Glutamatergic neuron (in vitro differentiated cells): ENCODE results near the gene NLRC3. TPM values are rescaled to one million over a fixed set of nuclear protein-coding genes. Genes with fewer than 3 reads are reported as not detected.

Source experiments
- DNase-seq: peaks from one replicate; pipeline ENCODE4 v3.0.0; 2022
- H3K27ac Mint-ChIP-seq: one replicate; pipeline ENCODE4 v1.8.0; 2020; ENCODE audit warnings: mild to moderate bottlenecking, mixed read lengths, inconsistent platforms; ENCODE audit not compliant: unreplicated experiment
- H3K27me3 Mint-ChIP-seq: one replicate; pipeline ENCODE4 v1.8.0; 2020; ENCODE audit warnings: mild to moderate bottlenecking, moderate library complexity, mixed read lengths, inconsistent platforms; ENCODE audit not compliant: unreplicated experiment
- H3K36me3 Mint-ChIP-seq: one replicate; pipeline ENCODE4 v1.8.0; 2020; ENCODE audit warnings: mild to moderate bottlenecking, mixed read lengths, inconsistent platforms; ENCODE audit not compliant: unreplicated experiment
- H3K4me1 Mint-ChIP-seq: one replicate; pipeline ENCODE4 v1.8.0; 2020; ENCODE audit warnings: mild to moderate bottlenecking, low read depth, mixed read lengths, inconsistent platforms; ENCODE audit not compliant: unreplicated experiment
- H3K4me3 Mint-ChIP-seq: one replicate; pipeline ENCODE4 v1.8.0; 2020; ENCODE audit warnings: mild to moderate bottlenecking, mixed read lengths, inconsistent platforms; ENCODE audit not compliant: unreplicated experiment
- H3K9me3 Mint-ChIP-seq: one replicate; pipeline ENCODE4 v1.8.0; 2020; ENCODE audit warnings: mild to moderate bottlenecking, moderate library complexity, mixed read lengths, inconsistent platforms; ENCODE audit not compliant: unreplicated experiment
- total RNA-seq: library from RNA; stranded (reverse); fragmentation: NEBNext Ultra II Directional; extraction: Animal tissue kit (Norgen Biotek cat#: 25700); gene quantifications from one replicate; pipeline ENCODE4 v1.2.1, GENCODE V29; 2021; ENCODE audit not compliant: unreplicated experiment
- TF ChIP-seq, protein P1 (sequence below): fragments of 200-600 bp; sonication (generic); IDR thresholded peaks from one replicate; pipeline ENCODE4 v1.5.0; 2021; ENCODE audit not compliant: partially characterized antibody, unreplicated experiment

NLRC3 gene
- total RNA-seq, 1 donor from 2014 or later: not detected

DNA sequence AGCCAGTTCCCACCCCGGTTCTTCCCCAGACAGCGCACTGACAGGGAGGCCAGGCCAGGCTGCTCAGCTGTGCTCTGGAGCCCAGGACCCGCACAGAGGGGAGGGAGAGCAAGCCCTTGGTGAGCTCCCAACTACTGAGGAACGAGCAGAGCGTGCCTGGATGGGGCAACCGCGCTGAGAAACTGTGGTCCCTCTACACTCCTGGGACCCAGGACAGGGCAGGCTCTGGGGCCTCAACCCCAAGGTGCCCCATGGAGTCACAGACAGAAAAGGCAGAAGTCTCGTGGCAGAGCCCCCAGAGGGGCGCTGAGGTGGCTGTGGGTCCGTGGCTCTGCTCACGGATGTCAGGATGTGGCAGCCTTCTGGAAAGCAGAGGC is 17.9 kb upstream of the NLRC3 start:
- TF ChIP-seq, protein P1, sequence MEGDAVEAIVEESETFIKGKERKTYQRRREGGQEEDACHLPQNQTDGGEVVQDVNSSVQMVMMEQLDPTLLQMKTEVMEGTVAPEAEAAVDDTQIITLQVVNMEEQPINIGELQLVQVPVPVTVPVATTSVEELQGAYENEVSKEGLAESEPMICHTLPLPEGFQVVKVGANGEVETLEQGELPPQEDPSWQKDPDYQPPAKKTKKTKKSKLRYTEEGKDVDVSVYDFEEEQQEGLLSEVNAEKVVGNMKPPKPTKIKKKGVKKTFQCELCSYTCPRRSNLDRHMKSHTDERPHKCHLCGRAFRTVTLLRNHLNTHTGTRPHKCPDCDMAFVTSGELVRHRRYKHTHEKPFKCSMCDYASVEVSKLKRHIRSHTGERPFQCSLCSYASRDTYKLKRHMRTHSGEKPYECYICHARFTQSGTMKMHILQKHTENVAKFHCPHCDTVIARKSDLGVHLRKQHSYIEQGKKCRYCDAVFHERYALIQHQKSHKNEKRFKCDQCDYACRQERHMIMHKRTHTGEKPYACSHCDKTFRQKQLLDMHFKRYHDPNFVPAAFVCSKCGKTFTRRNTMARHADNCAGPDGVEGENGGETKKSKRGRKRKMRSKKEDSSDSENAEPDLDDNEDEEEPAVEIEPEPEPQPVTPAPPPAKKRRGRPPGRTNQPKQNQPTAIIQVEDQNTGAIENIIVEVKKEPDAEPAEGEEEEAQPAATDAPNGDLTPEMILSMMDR: no peak
- DNase-seq: no peak
- H3K27ac Mint-ChIP-seq: no peak overlapping the region
- peaks cover 21% of the 10 kb centered on the region for H3K36me3 Mint-ChIP-seq
- H3K9me3 Mint-ChIP-seq: peaks cover 8% of the 10 kb centered on the region
- no peak overlapping the region for H3K4me3 Mint-ChIP-seq
- no peaks in the 10 kb centered on the region for H3K27me3 Mint-ChIP-seq
- no peaks in the 10 kb centered on the region for H3K4me1 Mint-ChIP-seq

DNA sequence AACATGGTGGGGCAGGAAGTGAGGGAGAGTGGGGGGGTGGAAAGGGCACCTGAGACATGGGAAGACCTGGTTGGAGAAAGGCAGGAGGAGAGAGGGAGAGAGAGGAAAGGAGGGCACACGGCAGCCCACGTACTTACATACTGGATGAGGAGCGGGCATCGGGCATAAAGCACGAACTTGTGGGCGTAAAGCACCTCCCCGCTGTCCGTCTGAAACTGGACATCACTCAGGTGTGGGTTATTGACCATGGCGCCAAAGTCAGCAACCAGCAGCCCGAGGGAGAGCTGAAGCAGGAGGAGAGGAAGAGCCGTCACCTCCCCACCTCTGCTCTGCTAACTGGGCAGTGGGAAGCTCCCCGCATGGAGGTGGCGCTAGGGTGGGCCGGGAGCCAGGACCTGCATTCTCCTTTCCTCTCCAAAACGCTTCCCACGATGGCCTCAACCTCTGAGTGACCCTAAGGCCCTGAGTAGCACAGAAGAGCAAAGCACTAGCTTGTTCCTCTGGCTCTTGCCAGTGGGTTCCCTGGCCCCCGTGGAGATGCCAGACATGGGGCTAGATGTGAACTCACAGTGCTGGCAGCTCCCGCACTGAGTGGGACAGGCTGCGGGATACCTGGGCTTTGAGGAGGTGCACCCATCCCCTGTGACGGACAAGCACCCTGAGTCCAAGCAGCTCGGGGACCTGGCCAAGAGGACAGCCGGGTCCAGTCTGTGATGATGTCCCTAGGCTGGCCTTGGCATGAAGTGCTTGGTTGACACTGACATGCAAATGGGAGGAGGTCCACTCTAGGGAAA is 17.3 kb upstream of the NLRC3 start:
- Mint-ChIP-seq H3K9me3 (peaks cover 3% of the 10 kb centered on the region), H3K4me1 (no peaks in the 10 kb centered on the region), H3K27ac (no peak overlapping the region), H3K36me3 (peaks cover 18% of the 10 kb centered on the region), H3K27me3 (no peaks in the 10 kb centered on the region), H3K4me3 (no peak overlapping the region)
- TF ChIP-seq, protein P1: no peak
- DNase-seq: no peak

- DNase-seq: no peak
- Mint-ChIP-seq H3K36me3 (peaks cover 14% of the 10 kb centered on the region), H3K27me3 (no peaks in the 10 kb centered on the region), H3K27ac (no peak overlapping the region), H3K4me1 (no peaks in the 10 kb centered on the region), H3K4me3 (no peak overlapping the region), H3K9me3 (no peaks in the 10 kb centered on the region)
- TF ChIP-seq, protein P1: no peak
Observed at GRCh38 chr16:3592559-3592958, 15.4 kb upstream of the NLRC3 start.

DNA sequence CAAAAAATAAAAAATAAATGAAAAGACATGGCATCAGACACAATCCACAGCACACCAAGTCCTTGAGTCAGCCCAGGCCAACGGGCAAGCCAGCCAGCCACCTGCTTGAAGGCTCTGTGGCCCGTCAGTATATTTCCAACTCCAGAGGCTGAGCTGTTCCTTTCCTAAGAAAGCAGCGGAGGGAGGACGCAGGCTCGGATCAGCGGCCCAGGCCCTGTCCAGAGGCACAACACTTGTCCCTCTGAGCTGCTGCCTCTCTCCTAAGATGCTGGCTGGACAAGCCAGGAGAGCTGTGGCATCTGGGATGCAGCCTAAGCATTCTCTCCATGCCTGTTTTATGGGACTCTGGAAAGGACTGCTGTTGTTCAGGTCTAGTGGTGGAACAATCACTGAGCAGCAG is 14.8 kb upstream of the NLRC3 start:
- Mint-ChIP-seq H3K4me3 (no peak overlapping the region), H3K4me1 (no peaks in the 10 kb centered on the region), H3K27me3 (no peaks in the 10 kb centered on the region), H3K9me3 (no peaks in the 10 kb centered on the region), H3K27ac (no peak overlapping the region), H3K36me3 (peaks cover 14% of the 10 kb centered on the region)
- DNase-seq: no peak
- TF ChIP-seq, protein P1: no peak

DNA sequence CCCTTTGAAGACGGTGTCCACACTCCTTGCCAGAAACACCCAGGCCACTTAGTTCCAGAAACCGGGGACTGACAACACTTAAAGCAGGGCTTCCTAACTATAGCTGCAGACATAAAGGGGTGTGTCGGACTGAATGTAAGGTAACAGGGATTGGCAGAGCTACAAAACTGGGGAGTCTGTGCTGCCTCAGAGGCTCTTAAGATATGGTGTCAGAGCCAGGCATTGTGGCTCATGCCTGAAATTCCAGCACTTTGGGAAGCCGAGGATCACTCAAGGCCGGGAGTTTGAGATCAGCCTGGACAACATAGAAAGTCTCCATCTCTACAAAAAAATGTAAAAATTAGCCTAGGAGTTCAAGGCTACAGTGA is 14.2 kb upstream of the NLRC3 start:
- Mint-ChIP-seq H3K27ac (no peak overlapping the region), H3K4me3 (no peak overlapping the region), H3K36me3 (peaks cover 14% of the 10 kb centered on the region), H3K27me3 (no peaks in the 10 kb centered on the region), H3K4me1 (no peaks in the 10 kb centered on the region), H3K9me3 (no peaks in the 10 kb centered on the region)
- TF ChIP-seq, protein P1: no peak
- DNase-seq: no peak
